ENCODE data around the gene ATP10B.

Gene ATP10B

DNA sequence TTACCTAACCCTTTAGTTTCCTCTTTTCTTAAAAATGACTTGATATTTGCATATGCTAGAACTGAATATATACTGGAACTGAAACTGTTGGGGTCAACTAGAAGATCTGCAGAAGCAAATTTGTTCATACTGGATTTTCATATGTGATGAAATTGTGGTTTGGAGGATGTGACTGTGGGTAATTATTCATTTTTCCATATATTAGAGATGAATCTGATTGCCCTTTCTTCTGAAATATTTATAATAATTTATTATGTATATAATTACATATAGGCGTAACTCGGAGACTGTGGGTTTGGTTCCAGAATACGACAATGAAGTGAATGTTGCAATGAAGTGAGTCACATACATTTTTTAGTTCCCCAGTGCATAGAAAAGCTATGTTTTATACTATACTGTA, 149.1 kb downstream of the ATP10B start:
- H3K4me3 ChIP-seq (ENCODE audit: low read length): no peak overlapping the region
- no peak for DNase-seq (ENCODE audit: low read depth)
- TF ChIP-seq, protein P1, sequence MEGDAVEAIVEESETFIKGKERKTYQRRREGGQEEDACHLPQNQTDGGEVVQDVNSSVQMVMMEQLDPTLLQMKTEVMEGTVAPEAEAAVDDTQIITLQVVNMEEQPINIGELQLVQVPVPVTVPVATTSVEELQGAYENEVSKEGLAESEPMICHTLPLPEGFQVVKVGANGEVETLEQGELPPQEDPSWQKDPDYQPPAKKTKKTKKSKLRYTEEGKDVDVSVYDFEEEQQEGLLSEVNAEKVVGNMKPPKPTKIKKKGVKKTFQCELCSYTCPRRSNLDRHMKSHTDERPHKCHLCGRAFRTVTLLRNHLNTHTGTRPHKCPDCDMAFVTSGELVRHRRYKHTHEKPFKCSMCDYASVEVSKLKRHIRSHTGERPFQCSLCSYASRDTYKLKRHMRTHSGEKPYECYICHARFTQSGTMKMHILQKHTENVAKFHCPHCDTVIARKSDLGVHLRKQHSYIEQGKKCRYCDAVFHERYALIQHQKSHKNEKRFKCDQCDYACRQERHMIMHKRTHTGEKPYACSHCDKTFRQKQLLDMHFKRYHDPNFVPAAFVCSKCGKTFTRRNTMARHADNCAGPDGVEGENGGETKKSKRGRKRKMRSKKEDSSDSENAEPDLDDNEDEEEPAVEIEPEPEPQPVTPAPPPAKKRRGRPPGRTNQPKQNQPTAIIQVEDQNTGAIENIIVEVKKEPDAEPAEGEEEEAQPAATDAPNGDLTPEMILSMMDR (conservative IDR thresholded peaks at IDR 0.05; ENCODE audit: low read depth, low read length): no peak

GRCh38 chr5:160702311-160702803, 149.7 kb downstream of the ATP10B start:
- no peak for DNase-seq (ENCODE audit: low read depth)
- no peak overlapping the region for H3K4me3 ChIP-seq (ENCODE audit: low read length)
- TF ChIP-seq, protein P1 (conservative IDR thresholded peaks at IDR 0.05; ENCODE audit: low read depth, low read length): no peak

DNA sequence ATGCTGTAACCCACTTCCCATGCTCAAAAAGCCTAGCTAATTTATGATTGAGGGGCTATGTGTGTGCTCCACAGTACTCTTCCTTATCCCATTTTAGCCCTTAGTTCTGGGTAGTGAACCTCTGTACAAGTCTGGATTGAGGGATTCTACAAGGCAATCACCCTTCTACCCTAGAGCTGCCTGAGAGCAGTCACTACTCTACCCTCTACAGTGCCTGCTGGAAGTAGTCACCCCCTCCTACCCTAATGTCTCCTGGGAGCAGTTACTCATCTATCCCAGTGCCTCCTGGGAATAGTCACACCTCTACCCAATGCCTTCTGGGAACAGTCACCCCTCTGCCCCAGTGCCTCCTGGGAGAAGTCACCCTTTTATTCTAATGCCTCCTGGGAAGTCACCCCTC, 150.6 kb downstream of the ATP10B start:
- no peak for DNase-seq (ENCODE audit: low read depth)

DNA sequence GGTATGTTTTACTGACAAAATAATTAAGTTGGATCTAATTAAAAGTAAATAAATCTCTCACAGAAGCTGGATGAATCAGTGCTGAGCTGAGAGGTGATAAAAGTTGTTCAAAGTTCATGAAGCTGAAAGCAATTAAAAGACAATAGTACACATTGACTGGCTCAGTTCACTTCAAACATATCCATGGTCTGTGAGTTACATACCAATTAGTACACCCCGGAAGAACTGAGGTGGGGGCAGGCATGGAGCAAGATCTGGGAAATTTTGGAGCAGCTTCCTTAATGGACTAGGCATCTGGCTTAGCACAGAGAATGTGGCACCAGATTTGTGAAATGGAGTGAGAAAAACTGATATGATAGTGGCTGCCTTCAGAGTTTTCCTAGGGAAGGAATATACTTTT, 152.7 kb downstream of the ATP10B start:
- TF ChIP-seq, protein P1 (conservative IDR thresholded peaks at IDR 0.05; ENCODE audit: low read depth, low read length): no peak
- DNase-seq (ENCODE audit: low read depth): no peak
- H3K4me3 ChIP-seq (ENCODE audit: low read length): no peak overlapping the region

More for the DNA sequence above, 150.6 kb downstream of the ATP10B start:
- no peak overlapping the region for H3K4me3 ChIP-seq (ENCODE audit: low read length)
- TF ChIP-seq, protein P1 (conservative IDR thresholded peaks at IDR 0.05; ENCODE audit: low read depth, low read length): no peak

DNA sequence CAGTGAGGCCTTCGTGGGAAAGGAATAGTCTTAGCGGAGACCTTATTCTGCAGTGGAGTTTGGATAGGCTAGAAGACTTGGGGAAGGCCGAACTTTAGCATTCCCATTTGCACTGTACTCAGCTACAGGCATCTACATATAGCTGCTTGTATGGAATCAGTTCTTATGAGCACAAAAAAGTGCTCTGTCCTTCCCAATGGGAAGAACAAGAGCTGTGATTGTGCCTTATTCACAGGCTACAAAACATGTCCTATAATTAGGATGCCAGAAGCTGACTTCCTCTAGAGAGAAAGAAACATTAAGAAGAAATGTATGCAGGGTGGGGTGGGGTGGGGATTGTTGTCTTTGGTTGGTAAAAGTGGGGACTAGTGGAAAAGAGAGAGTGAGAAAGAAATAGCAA, 154.7 kb downstream of the ATP10B start:
- TF ChIP-seq, protein P1 (conservative IDR thresholded peaks at IDR 0.05; ENCODE audit: low read depth, low read length): no peak
- no peak overlapping the region for H3K4me3 ChIP-seq (ENCODE audit: low read length)
- no peak for DNase-seq (ENCODE audit: low read depth)

DNA sequence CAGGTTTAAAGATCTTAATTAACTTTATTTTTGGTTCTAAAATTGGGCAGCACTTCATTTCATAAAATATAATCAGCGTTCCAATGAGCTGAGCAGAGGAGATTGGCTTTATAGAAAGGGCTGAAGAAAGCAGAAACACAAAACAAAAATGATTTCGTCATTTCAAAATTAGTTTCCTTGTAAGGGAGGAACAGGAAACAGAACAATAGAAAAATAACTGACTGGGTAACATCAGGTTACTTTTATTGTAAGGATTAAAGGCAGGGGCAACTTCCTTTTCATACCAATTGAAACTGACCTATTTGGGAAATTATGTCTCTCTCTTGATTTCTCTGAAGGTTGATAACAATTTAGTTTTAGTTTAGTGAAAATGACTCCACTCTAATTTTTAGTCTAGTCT, 157.1 kb downstream of the ATP10B start:
- no peak overlapping the region for H3K4me3 ChIP-seq (ENCODE audit: low read length)
- DNase-seq (ENCODE audit: low read depth): no peak

GRCh38 chr5:160693831-160694465, 158.1 kb downstream of the ATP10B start:
- no peak overlapping the region for H3K4me3 ChIP-seq (ENCODE audit: low read length)
- TF ChIP-seq, protein P1 (conservative IDR thresholded peaks at IDR 0.05; ENCODE audit: low read depth, low read length): no peak
- DNase-seq (ENCODE audit: low read depth): no peak

More for the DNA sequence above, 157.1 kb downstream of the ATP10B start:
- TF ChIP-seq, protein P1 (conservative IDR thresholded peaks at IDR 0.05; ENCODE audit: low read depth, low read length): no peak
